Measurements from ENCODE around the gene NUDT22. TPM values are rescaled to one million over a fixed set of nuclear protein-coding genes. Genes with fewer than 3 reads are reported as not detected.

Gene NUDT22
- total RNA-seq, 1 donor from 2014 or later, result 45.0 TPM

GRCh38 chr11:64220798-64221197 is 5.3 kb upstream of the NUDT22 start:
- intact Hi-C loops (cut with DNase I), result no loop called here
- no peak for TF ChIP-seq CTCF (IDR thresholded peaks at IDR 0.05)
- H3K4me3 ChIP-seq, result no peak overlapping the region
- ATAC-seq (no peak), DNase-seq (no peak)
- H3K4me1 ChIP-seq, result peaks cover 11% of the 10 kb centered on the region
- H3K36me3 ChIP-seq, result peaks cover 55% of the 10 kb centered on the region
- no peaks in the 10 kb centered on the region for H3K9me3 ChIP-seq
- H3K27ac ChIP-seq, result no peak overlapping the region
- H3K27me3 ChIP-seq (ENCODE audit: low read depth), result no peaks in the 10 kb centered on the region

- Histone ChIP-seq H3K27ac (no peak overlapping the region), H3K4me3 (no peak overlapping the region)
- no peak for DNase-seq
Observed at GRCh38 chr11:64222651-64223000, 3.4 kb upstream of the NUDT22 start.

GRCh38 chr11:64223001-64223651 is 2.9 kb upstream of the NUDT22 start:
- H3K36me3 ChIP-seq, result peaks cover 43% of the 10 kb centered on the region
- intact Hi-C loops (cut with DNase I), result no loop called here
- H3K9me3 ChIP-seq, result no peaks in the 10 kb centered on the region
- peaks cover 24% of the 10 kb centered on the region for H3K4me1 ChIP-seq
- no peaks in the 10 kb centered on the region for H3K27me3 ChIP-seq (ENCODE audit: low read depth)
- H3K4me3 ChIP-seq, result no peak overlapping the region
- no peak overlapping the region for H3K27ac ChIP-seq
- no peak for TF ChIP-seq CTCF (IDR thresholded peaks at IDR 0.05)
- DNase-seq, result no peak
- no peak for ATAC-seq

More at GRCh38 chr11:64222651-64223000, 3.4 kb upstream of the NUDT22 start:
- ATAC-seq, result no peak
- peaks cover 21% of the 10 kb centered on the region for H3K4me1 ChIP-seq
- H3K36me3 ChIP-seq, result peaks cover 46% of the 10 kb centered on the region
- intact Hi-C loops (cut with DNase I), result no loop called here
- H3K9me3 ChIP-seq, result no peaks in the 10 kb centered on the region
- TF ChIP-seq CTCF (IDR thresholded peaks at IDR 0.05), result no peak
- H3K27me3 ChIP-seq (ENCODE audit: low read depth), result no peaks in the 10 kb centered on the region

GRCh38 chr11:64224151-64224890 is 1.8 kb upstream of the NUDT22 start:
- ATAC-seq, result no peak
- H3K36me3 ChIP-seq, result peaks cover 34% of the 10 kb centered on the region
- TF ChIP-seq CTCF (IDR thresholded peaks at IDR 0.05), result no peak
- H3K9me3 ChIP-seq, result no peaks in the 10 kb centered on the region
- intact Hi-C loops (cut with DNase I), result no loop called here
- no peak for DNase-seq
- H3K27me3 ChIP-seq (ENCODE audit: low read depth), result no peaks in the 10 kb centered on the region
- H3K4me1 ChIP-seq, result peaks cover 29% of the 10 kb centered on the region
- H3K4me3 ChIP-seq, result no peak overlapping the region
- no peak overlapping the region for H3K27ac ChIP-seq

GRCh38 chr11:64224891-64225607 is 1.0 kb upstream of the NUDT22 start:
- H3K4me1 ChIP-seq, result peaks cover 36% of the 10 kb centered on the region
- peak overlapping the region; percentile 97 for H3K4me3 ChIP-seq
- peak overlapping the region; percentile 96 for H3K27ac ChIP-seq
- no peaks in the 10 kb centered on the region for H3K9me3 ChIP-seq
- H3K27me3 ChIP-seq (ENCODE audit: low read depth), result no peaks in the 10 kb centered on the region
- intact Hi-C loops (cut with DNase I), result no loop called here
- ATAC-seq (peak in 1 of 2 donors; percentile 0), DNase-seq (no peak)
- no peak for TF ChIP-seq CTCF (IDR thresholded peaks at IDR 0.05)
- peaks cover 27% of the 10 kb centered on the region for H3K36me3 ChIP-seq
